ENCODE measurements around the gene PRMT3.

GRCh38 chr11:20535271-20535881 is 147.9 kb downstream of the PRMT3 start:
- TF ChIP-seq CTCF (IDR thresholded peaks at IDR 0.05) (no peak), POLR2A (IDR thresholded peaks at IDR 0.05) (no peak)
